ENCODE data around the gene SLC50A1.

Gene SLC50A1

GRCh38 chr1:155175927-155176371, 40.3 kb downstream of the SLC50A1 start:
- TF ChIP-seq USF1 (IDR thresholded peaks at IDR 0.05) (no peak), CREB1 (IDR thresholded peaks at IDR 0.05; ENCODE audit: low read depth) (no peak), ZBTB7A (IDR thresholded peaks at IDR 0.05; ENCODE audit: low read depth) (no peak), YY1 (IDR thresholded peaks at IDR 0.05; ENCODE audit: low read depth) (no peak), NFIC (IDR thresholded peaks at IDR 0.05) (no peak), TEAD4 (IDR thresholded peaks at IDR 0.05) (no peak), RAD21 (IDR thresholded peaks at IDR 0.05; ENCODE audit: low read depth) (no peak), MAX (IDR thresholded peaks at IDR 0.05) (no peak), EP300 (IDR thresholded peaks at IDR 0.05; ENCODE audit: borderline replicate concordance) (no peak), TAF1 (IDR thresholded peaks at IDR 0.05; ENCODE audit: low read depth) (no peak), TCF12 (IDR thresholded peaks at IDR 0.05; ENCODE audit: low read depth) (no peak), FOXM1 (IDR thresholded peaks at IDR 0.05; ENCODE audit: borderline replicate concordance, low read depth) (no peak), CEBPB (IDR thresholded peaks at IDR 0.05) (no peak), EGR1 (IDR thresholded peaks at IDR 0.05) (no peak)
- TF ChIP-seq, protein P1, sequence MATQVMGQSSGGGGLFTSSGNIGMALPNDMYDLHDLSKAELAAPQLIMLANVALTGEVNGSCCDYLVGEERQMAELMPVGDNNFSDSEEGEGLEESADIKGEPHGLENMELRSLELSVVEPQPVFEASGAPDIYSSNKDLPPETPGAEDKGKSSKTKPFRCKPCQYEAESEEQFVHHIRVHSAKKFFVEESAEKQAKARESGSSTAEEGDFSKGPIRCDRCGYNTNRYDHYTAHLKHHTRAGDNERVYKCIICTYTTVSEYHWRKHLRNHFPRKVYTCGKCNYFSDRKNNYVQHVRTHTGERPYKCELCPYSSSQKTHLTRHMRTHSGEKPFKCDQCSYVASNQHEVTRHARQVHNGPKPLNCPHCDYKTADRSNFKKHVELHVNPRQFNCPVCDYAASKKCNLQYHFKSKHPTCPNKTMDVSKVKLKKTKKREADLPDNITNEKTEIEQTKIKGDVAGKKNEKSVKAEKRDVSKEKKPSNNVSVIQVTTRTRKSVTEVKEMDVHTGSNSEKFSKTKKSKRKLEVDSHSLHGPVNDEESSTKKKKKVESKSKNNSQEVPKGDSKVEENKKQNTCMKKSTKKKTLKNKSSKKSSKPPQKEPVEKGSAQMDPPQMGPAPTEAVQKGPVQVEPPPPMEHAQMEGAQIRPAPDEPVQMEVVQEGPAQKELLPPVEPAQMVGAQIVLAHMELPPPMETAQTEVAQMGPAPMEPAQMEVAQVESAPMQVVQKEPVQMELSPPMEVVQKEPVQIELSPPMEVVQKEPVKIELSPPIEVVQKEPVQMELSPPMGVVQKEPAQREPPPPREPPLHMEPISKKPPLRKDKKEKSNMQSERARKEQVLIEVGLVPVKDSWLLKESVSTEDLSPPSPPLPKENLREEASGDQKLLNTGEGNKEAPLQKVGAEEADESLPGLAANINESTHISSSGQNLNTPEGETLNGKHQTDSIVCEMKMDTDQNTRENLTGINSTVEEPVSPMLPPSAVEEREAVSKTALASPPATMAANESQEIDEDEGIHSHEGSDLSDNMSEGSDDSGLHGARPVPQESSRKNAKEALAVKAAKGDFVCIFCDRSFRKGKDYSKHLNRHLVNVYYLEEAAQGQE (IDR thresholded peaks at IDR 0.05; ENCODE audit: low read depth) = no peak

DNA sequence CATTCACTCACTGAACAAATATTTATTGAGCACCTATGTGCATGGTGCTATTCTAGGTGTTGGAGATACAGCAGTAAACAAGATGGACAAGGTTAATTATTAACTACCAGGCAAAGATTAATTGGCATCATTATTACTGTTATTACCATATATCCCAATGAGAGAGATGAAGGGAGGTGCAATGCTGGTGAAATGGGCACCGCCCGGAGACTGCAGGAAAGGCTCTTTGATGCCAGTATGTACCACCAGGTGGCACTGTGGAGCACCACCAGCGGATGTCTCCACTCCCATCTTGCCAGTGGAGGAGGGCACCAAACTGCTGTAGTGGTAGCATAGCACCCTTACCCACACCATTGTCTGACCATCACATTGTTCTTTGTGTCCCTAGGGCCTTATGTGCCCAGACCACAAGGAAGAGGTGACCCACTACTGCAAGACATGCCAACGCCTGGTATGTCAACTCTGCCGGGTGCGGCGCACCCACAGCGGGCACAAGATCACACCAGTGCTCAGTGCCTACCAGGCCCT, 41.0 kb downstream of the SLC50A1 start:
- TF ChIP-seq TCF12 (IDR thresholded peaks at IDR 0.05; ENCODE audit: low read depth) (no peak), CREB1 (IDR thresholded peaks at IDR 0.05; ENCODE audit: low read depth) (no peak), RAD21 (IDR thresholded peaks at IDR 0.05; ENCODE audit: low read depth) (peak; percentile 69), YY1 (IDR thresholded peaks at IDR 0.05; ENCODE audit: low read depth) (peak; percentile 49; the same call in 1 of the 2 replicates), EGR1 (IDR thresholded peaks at IDR 0.05) (no peak)

DNA sequence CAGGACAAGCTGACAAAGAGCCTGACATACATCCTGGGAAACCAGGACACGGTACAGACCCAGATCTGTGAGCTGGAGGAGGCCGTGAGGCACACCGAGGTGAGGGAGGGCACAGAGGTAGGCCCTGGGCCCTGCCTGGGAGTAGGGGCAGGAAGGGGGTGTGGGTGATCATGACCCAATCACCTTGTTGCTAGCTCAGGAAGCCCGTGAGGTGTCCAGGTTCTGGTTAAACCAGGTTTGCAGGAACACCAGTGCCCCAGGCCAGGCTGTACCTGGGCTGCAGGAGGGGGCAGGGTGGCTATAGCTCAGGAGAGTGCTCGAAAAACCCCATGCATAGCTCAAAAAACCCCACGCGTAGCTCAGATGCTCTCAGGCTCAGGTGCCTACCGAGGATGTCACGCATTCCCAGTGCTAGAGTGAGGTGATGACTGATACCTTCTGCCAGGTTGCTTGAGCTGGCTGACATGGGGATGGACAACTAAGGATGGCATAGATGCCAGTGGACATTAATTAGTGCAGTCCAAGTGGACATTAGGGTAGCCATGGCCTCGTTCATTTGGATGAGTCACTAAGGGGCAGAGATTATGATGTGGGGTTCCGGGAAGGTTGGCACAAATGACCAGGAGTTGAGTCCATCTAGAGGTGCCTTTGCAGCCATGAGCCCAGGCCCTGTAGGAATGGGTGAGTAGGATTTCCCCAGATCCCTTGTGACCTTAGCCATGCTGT, 41.7 kb downstream of the SLC50A1 start:
- TF ChIP-seq TEAD4 (IDR thresholded peaks at IDR 0.05) (no peak), EP300 (IDR thresholded peaks at IDR 0.05; ENCODE audit: borderline replicate concordance) (no peak), YY1 (IDR thresholded peaks at IDR 0.05; ENCODE audit: low read depth) (no peak), CEBPB (IDR thresholded peaks at IDR 0.05) (no peak), ZBTB7A (IDR thresholded peaks at IDR 0.05; ENCODE audit: low read depth) (no peak)
- TF ChIP-seq, protein P1 (IDR thresholded peaks at IDR 0.05; ENCODE audit: low read depth) = no peak

GRCh38 chr1:155177918-155178281, 42.2 kb downstream of the SLC50A1 start:
- no peak for TF ChIP-seq TEAD4 (IDR thresholded peaks at IDR 0.05)
- TF ChIP-seq, protein P1 (IDR thresholded peaks at IDR 0.05; ENCODE audit: low read depth) = no peak
- TF ChIP-seq TAF1 (IDR thresholded peaks at IDR 0.05; ENCODE audit: low read depth) = no peak
- no peak for TF ChIP-seq TCF12 (IDR thresholded peaks at IDR 0.05; ENCODE audit: low read depth)
- TF ChIP-seq RAD21 (IDR thresholded peaks at IDR 0.05; ENCODE audit: low read depth) = no peak
- no peak for TF ChIP-seq CEBPB (IDR thresholded peaks at IDR 0.05)
- TF ChIP-seq CREB1 (IDR thresholded peaks at IDR 0.05; ENCODE audit: low read depth) = no peak
- no peak for TF ChIP-seq EP300 (IDR thresholded peaks at IDR 0.05; ENCODE audit: borderline replicate concordance)
- TF ChIP-seq FOXM1 (IDR thresholded peaks at IDR 0.05; ENCODE audit: borderline replicate concordance, low read depth) = no peak
- no peak for TF ChIP-seq ZBTB7A (IDR thresholded peaks at IDR 0.05; ENCODE audit: low read depth)
- TF ChIP-seq EGR1 (IDR thresholded peaks at IDR 0.05) = no peak
- TF ChIP-seq USF1 (IDR thresholded peaks at IDR 0.05) = no peak
- no peak for TF ChIP-seq MAX (IDR thresholded peaks at IDR 0.05)
- TF ChIP-seq NFIC (IDR thresholded peaks at IDR 0.05) = no peak
- TF ChIP-seq YY1 (IDR thresholded peaks at IDR 0.05; ENCODE audit: low read depth) = no peak
